Keratinocyte (primary cell): ENCODE measurements around the gene TEKTIP1. TPM values are rescaled to one million over a fixed set of nuclear protein-coding genes. Genes with fewer than 3 reads are reported as not detected.

Experiments used
- DNase-seq: peaks from one replicate; pipeline ENCODE4 v3.0.0-alpha.2; 2011; ENCODE audit warnings: low read depth, missing footprints, low spot score
- FAIRE-seq: peaks from 2 replicates; lab custom pipeline; 2011; peaks lifted over from hg19 to GRCh38; lab: Jason Lieb, UNC
- H2AFZ ChIP-seq: 2 replicates; pipeline ENCODE4 v1.6.0; 2012; ENCODE audit warnings: low read length, control low read depth, inconsistent platforms; ENCODE audit not compliant: control insufficient read depth
- H3K27ac ChIP-seq: 2 replicates; pipeline ENCODE4 v1.5.1; 2011; ENCODE audit warnings: low read length; ENCODE audit not compliant: control insufficient read depth, insufficient read depth
- H3K27me3 ChIP-seq: 3 replicates; pipeline ENCODE4 v1.6.0; 2011; ENCODE audit warnings: low read length; ENCODE audit not compliant: control insufficient read depth, insufficient read depth; ENCODE audit errors: extremely low read depth
- H3K36me3 ChIP-seq, 2 experiments: 2 replicates in 1 of 2; 3 replicates in 1 of 2; pipeline ENCODE4 v1.5.1; 2011; ENCODE audit warnings: low read length in 2 of 2, mild to moderate bottlenecking in 1 of 2; ENCODE audit not compliant: control insufficient read depth in 2 of 2, insufficient read depth in 2 of 2; ENCODE audit errors: extremely low read depth in 1 of 2
- H3K4me1 ChIP-seq: 3 replicates; pipeline ENCODE4 v1.5.1; 2011; ENCODE audit warnings: low read length; ENCODE audit not compliant: control insufficient read depth, insufficient read depth; ENCODE audit errors: extremely low read depth
- H3K4me2 ChIP-seq: 3 replicates; pipeline ENCODE4 v1.6.0; 2011; ENCODE audit warnings: low read depth, low read length; ENCODE audit not compliant: control insufficient read depth, insufficient read depth; ENCODE audit errors: extremely low read depth
- H3K4me3 ChIP-seq, 3 experiments: fragments of 200-600 bp in 1 of 3; sonication (generic) in 1 of 3; 2 replicates in 2 of 3; 3 replicates in 1 of 3; pipeline ENCODE4 v1.5.1; 2011 to 2016; ENCODE audit warnings: low read length in 3 of 3, mild to moderate bottlenecking in 3 of 3, control low read depth in 2 of 3, inconsistent platforms in 1 of 3, low read depth in 1 of 3, mixed read lengths in 1 of 3, mixed run types in 1 of 3, moderate library complexity in 1 of 3; ENCODE audit not compliant: control insufficient read depth in 2 of 3, insufficient read depth in 2 of 3; ENCODE audit errors: extremely low read depth in 1 of 3
- H3K79me2 ChIP-seq: 2 replicates; pipeline ENCODE4 v1.6.0; 2012; ENCODE audit warnings: low read length; ENCODE audit not compliant: control insufficient read depth, insufficient read depth
- H3K9ac ChIP-seq: 3 replicates; pipeline ENCODE4 v1.6.0; 2011; ENCODE audit warnings: low read length; ENCODE audit not compliant: control insufficient read depth, insufficient read depth; ENCODE audit errors: extremely low read depth
- H3K9me1 ChIP-seq: 3 replicates; pipeline ENCODE4 v1.6.0; 2011; ENCODE audit warnings: low read length; ENCODE audit not compliant: control insufficient read depth, insufficient read depth; ENCODE audit errors: extremely low read depth
- H3K9me3 ChIP-seq: 2 replicates; pipeline ENCODE4 v1.5.1; 2012; ENCODE audit warnings: low read depth, low read length; ENCODE audit not compliant: control insufficient read depth
- H4K20me1 ChIP-seq: 3 replicates; pipeline ENCODE4 v1.6.0; 2011; ENCODE audit warnings: low read length; ENCODE audit not compliant: control insufficient read depth, insufficient read depth; ENCODE audit errors: extremely low read depth
- EZH2 ChIP-seq: IDR thresholded peaks from one replicate; pipeline ENCODE4 v1.6.1; 2012; ENCODE audit warnings: inconsistent platforms, mild to moderate bottlenecking, low read length, moderate library complexity
- dilution Hi-C: fragments of 300-500 bp; cut with MboI; formaldehyde crosslinking; loops from one replicate; pipeline ENCODE4 v1.7.0; 2020; ENCODE audit warnings: low sequenced_read_pairs; ENCODE audit not compliant: extremely low pct_ligation_motif_present
- polyA plus RNA-seq, 5 experiments: library from polyadenylated mRNA; depleted of rRNA in 3 of 5; stranded (reverse) in 3 of 5; stranded (forward) in 1 of 5; unstranded in 1 of 5; fragments of >200 nt; gene quantifications; 1 replicate in 1 of 5; 2 replicates in 3 of 5; 3 replicates in 1 of 5; pipeline versions ENCODE4 v1.2.1 to v1.2.3, GENCODE V29; 2011 to 2012; ENCODE audit warnings: missing spikeins in 2 of 5, low read depth in 1 of 5, low replicate concordance in 1 of 5
- TF ChIP-seq, protein P1 (sequence below), 3 experiments: IDR thresholded peaks in 1 of 3; conservative IDR thresholded peaks in 1 of 3; optimal IDR thresholded peaks in 1 of 3; 2 replicates in 2 of 3; 3 replicates in 1 of 3; pipeline versions ENCODE3 to v1.5.1; 2011; ENCODE audit warnings: low read length in 3 of 3, mild to moderate bottlenecking in 3 of 3, moderate library complexity in 2 of 3, control low read depth in 1 of 3, inconsistent platforms in 1 of 3; ENCODE audit not compliant: insufficient read depth in 2 of 3; ENCODE audit errors: extremely low read depth in 1 of 3

The TEKTIP1 gene
- polyA plus RNA-seq, 1 donor (not counting 4 experiments of a cell fraction or from before 2014, with no cell fraction given): not detected

DNA sequence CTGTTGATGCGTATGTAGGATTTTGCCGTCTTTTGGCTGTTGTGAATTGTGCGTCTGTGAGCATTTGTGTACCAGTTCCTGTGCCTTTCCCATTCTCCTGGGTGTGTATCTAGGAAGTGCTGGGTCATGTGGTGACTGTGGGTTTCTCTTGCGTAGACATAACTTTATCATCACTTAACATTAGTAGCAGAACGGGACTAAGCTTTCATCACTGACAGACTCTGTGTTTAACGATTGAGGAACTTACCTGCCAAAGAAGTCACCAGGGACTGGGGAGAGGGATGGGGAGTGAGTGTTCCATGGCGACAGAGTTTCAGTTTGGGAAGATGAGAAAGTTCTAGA, 17.9 kb upstream of the TEKTIP1 start:
- Histone ChIP-seq H4K20me1 (peaks cover 48% of the 10 kb centered on the region), H3K36me3 (peaks cover 13 to 16% of the 10 kb centered on the region in 2 experiments), H3K9me1 (peaks cover 2% of the 10 kb centered on the region), H3K9ac (peak overlapping the region; percentile 52), H3K4me3 (peak overlapping the region in 1 of 3 experiments; percentile 9), H3K4me2 (peak overlapping the region; percentile 60), H3K4me1 (peaks cover 16% of the 10 kb centered on the region), H3K27ac (peak overlapping the region; percentile 51), H2AFZ (no peak overlapping the region), H3K79me2 (peaks cover 61% of the 10 kb centered on the region), H3K9me3 (no peaks in the 10 kb centered on the region), H3K27me3 (no peaks in the 10 kb centered on the region)
- DNase-seq (no peak), FAIRE-seq (no peak)
- dilution Hi-C loops: no loop called here
- TF ChIP-seq, protein P1, sequence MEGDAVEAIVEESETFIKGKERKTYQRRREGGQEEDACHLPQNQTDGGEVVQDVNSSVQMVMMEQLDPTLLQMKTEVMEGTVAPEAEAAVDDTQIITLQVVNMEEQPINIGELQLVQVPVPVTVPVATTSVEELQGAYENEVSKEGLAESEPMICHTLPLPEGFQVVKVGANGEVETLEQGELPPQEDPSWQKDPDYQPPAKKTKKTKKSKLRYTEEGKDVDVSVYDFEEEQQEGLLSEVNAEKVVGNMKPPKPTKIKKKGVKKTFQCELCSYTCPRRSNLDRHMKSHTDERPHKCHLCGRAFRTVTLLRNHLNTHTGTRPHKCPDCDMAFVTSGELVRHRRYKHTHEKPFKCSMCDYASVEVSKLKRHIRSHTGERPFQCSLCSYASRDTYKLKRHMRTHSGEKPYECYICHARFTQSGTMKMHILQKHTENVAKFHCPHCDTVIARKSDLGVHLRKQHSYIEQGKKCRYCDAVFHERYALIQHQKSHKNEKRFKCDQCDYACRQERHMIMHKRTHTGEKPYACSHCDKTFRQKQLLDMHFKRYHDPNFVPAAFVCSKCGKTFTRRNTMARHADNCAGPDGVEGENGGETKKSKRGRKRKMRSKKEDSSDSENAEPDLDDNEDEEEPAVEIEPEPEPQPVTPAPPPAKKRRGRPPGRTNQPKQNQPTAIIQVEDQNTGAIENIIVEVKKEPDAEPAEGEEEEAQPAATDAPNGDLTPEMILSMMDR (optimal IDR thresholded peaks at IDR 0.05 in 1 of 3, IDR thresholded peaks at IDR 0.05 in 1 of 3, conservative IDR thresholded peaks at IDR 0.05 in 1 of 3; ENCODE audit: extremely low read depth in 1 of 3, insufficient read depth in 2 of 3, low read length in 3 of 3): no peak
- no peak for TF ChIP-seq EZH2

DNA sequence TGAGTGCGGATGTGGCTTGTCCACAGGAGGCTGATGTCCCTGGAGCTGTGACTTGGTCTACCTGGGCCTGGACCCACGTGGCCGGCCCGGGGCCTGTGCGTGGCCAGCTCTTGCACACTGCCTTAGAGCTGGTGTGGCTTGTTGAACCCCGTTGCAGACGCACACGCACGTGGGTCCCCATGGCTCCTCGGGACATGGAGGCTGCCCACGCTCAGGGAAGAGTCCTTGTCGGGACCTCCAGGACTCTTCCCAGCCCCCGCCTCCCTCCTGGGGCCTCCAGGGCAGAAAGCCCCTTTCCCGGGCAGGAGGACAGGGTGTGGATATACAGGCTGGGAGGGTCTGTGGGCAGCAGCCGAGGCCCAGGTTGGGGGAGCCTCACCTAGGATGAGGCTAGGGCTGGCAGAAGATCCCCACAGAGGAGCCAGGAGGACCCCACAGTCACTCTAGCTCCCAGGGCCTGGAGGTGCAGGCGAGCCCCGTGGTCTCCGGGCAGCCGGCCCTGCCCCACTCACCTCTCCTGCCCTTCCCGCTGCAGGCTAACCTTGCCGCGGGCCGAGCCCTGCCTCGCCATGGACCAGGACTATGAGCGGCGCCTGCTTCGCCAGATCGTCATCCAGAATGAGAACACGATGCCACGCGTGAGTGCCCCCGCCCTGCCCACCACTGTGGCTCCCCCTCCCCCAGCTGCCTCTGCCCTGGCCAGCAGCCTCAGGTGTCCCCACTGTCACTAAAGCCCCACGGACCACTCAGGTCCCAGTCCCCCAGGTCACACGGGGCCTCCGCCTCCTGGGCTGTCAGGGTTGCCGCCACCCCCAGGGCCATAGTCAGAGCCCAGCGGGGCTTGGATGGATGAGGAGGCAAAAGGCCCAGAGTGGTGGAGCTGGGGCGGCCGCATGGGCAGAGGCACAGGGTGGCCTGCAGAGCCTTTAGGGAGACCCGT, 16.3 kb upstream of the TEKTIP1 start:
- Histone ChIP-seq H3K27ac (no peak overlapping the region), H3K9ac (no peak overlapping the region), H3K36me3 (peaks cover 20 to 21% of the 10 kb centered on the region in 2 experiments), H3K4me2 (no peak overlapping the region), H3K4me1 (peaks cover 16% of the 10 kb centered on the region), H3K9me1 (peaks cover 2% of the 10 kb centered on the region), H3K9me3 (no peaks in the 10 kb centered on the region), H4K20me1 (peaks cover 46% of the 10 kb centered on the region), H3K4me3 (no peak overlapping the region), H2AFZ (no peak overlapping the region), H3K79me2 (peaks cover 48% of the 10 kb centered on the region), H3K27me3 (no peaks in the 10 kb centered on the region)
- dilution Hi-C loops: no loop called here
- FAIRE-seq (no peak), DNase-seq (no peak)
- no peak for TF ChIP-seq EZH2
- TF ChIP-seq, protein P1 (optimal IDR thresholded peaks at IDR 0.05 in 1 of 3, IDR thresholded peaks at IDR 0.05 in 1 of 3, conservative IDR thresholded peaks at IDR 0.05 in 1 of 3; ENCODE audit: extremely low read depth in 1 of 3, insufficient read depth in 2 of 3, low read length in 3 of 3): no peak
